Peyer's patch (tissue), 4 donors: Measurements from ENCODE around the gene DNAH14.

Source experiments
- POLR2A ChIP-seq, 2 donors: fragments of 450-650 bp; IDR thresholded peaks; one replicate each; pipeline ENCODE4 v1.5.1; 2017; ENCODE audit warnings: antibody characterized with exemption in 2 of 2, mild to moderate bottlenecking in 2 of 2, moderate library complexity in 2 of 2
- TF ChIP-seq, protein P1 (sequence below), 6 experiments: fragments of 450-650 bp in 4 of 6; fragments of 200-600 bp in 2 of 6; sonication (generic) in 1 of 6; IDR thresholded peaks; one replicate each; pipeline ENCODE4 v1.5.1; 2017 to 2019; ENCODE audit warnings: antibody characterized with exemption in 6 of 6, mild to moderate bottlenecking in 3 of 6, moderate library complexity in 1 of 6

DNA sequence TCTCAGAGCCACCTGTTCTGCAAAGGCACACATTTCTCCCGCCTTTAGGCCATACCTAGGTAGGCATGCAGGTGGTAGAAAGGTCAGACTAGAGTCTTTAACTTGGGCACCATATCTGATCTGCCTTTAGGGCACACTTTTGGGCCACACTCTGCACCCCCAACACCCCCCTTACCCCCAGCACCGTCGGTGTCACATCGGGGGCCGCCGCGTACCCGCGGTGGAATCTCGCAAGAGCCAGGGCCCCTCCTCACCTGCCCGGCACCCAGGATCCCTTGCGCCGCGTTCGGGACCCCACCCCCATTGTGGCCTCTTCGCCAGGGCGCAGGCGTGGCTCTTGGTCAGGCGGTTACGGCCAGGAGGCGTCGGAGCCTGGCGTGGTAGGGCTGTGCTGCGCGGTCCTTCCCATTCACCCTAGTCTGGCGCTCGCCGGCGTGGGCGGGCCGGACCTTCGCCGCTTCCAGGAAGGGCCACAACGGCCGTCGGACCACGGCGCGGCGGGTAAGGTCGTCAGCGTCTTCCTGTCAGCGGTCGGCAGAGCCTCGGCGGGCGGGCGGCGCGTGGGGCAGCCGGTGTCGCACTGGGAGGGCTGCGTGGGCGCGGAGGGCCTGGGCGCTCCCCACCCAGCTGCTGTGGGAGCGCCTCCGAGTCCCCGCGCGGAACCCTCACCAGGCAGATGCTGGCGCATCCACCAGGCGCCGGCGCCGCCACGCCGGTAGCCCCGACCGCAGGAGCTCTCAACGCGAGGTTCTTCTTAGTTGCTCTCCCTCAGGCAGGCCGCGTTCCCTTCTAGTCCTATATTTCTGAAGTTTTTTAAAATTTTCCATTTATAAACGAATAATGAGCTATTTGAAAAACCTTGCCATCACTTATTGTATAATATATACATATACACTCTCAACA, at the start of gene DNAH14:
- TF ChIP-seq, protein P1, sequence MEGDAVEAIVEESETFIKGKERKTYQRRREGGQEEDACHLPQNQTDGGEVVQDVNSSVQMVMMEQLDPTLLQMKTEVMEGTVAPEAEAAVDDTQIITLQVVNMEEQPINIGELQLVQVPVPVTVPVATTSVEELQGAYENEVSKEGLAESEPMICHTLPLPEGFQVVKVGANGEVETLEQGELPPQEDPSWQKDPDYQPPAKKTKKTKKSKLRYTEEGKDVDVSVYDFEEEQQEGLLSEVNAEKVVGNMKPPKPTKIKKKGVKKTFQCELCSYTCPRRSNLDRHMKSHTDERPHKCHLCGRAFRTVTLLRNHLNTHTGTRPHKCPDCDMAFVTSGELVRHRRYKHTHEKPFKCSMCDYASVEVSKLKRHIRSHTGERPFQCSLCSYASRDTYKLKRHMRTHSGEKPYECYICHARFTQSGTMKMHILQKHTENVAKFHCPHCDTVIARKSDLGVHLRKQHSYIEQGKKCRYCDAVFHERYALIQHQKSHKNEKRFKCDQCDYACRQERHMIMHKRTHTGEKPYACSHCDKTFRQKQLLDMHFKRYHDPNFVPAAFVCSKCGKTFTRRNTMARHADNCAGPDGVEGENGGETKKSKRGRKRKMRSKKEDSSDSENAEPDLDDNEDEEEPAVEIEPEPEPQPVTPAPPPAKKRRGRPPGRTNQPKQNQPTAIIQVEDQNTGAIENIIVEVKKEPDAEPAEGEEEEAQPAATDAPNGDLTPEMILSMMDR (IDR thresholded peaks at IDR 0.05), result no peak
- TF ChIP-seq POLR2A (IDR thresholded peaks at IDR 0.05), result no peak
